ENCODE data around the gene DHX57.

DNA sequence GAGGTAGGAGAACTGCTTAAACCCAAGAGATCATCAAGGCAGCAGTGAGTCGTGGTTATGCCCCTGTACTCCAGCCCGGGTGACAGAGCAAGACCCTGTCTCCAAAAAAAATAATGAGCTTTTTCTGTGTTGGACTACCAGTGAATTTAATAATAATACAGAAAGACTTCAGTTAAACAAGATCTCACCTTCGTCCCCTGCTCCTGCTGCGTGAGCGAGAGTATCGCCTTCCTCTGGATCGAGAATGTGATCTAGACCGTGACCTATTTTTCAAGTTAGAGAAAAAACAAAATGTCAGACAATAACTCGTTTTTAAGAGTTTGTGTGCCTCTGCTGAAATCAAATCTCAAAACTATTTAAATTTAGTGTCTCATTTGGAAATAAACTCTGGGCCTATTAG is 127.3 kb downstream of the DHX57 start:
- TF ChIP-seq, protein P1, sequence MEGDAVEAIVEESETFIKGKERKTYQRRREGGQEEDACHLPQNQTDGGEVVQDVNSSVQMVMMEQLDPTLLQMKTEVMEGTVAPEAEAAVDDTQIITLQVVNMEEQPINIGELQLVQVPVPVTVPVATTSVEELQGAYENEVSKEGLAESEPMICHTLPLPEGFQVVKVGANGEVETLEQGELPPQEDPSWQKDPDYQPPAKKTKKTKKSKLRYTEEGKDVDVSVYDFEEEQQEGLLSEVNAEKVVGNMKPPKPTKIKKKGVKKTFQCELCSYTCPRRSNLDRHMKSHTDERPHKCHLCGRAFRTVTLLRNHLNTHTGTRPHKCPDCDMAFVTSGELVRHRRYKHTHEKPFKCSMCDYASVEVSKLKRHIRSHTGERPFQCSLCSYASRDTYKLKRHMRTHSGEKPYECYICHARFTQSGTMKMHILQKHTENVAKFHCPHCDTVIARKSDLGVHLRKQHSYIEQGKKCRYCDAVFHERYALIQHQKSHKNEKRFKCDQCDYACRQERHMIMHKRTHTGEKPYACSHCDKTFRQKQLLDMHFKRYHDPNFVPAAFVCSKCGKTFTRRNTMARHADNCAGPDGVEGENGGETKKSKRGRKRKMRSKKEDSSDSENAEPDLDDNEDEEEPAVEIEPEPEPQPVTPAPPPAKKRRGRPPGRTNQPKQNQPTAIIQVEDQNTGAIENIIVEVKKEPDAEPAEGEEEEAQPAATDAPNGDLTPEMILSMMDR (IDR thresholded peaks at IDR 0.05): no peak
- TF ChIP-seq EP300 (IDR thresholded peaks at IDR 0.05): no peak
- no peak for TF ChIP-seq POLR2AphosphoS5 (IDR thresholded peaks at IDR 0.05)
